Right ventricle myocardium superior (tissue), 1 donor: ENCODE results near the gene TRIM7. TPM values are rescaled to one million over a fixed set of nuclear protein-coding genes. Genes with fewer than 3 reads are reported as not detected.
A peak's percentile ranks its signal among the peaks of the same experiment; 100 is the strongest.

ENCODE experiments used
- ATAC-seq: fragments of 200-7000 bp; cut with Tn5 transposase; one replicate; pipeline ENCODE4 v1.9.1; 2020; ENCODE audit warnings: mild to moderate bottlenecking; ENCODE audit not compliant: poor library complexity
- DNase-seq: peaks from one replicate; pipeline ENCODE4 v3.0.0-alpha.2; 2020
- intact Hi-C: fragments of 100-400 bp; cut with DNase I; formaldehyde crosslinking; loops from one replicate; pipeline ENCODE4 v1.11.2; 2022
- long read RNA-seq: library from polyadenylated mRNA; unstranded; transcript quantifications from one replicate; pipeline ENCODE4 v2.0.0, GENCODE V29; 2021
- total RNA-seq: library from RNA; stranded (reverse); fragmentation: NEBNext Ultra II Directional; extraction: Animal tissue kit (Norgen Biotek cat#: 25700); gene quantifications from one replicate; pipeline ENCODE4 v1.2.1, GENCODE V29; 2021
- donor health status: DM: no; HTN: yes; CAD: no; lungs with severe emphysema.

Gene TRIM7
- total RNA-seq, result 10.8 TPM
- long read RNA-seq, transcript TRIM7-201 (7 exons, 2,840 nt), result major isoform, 22 of 46 reads
- long read RNA-seq, partial matches to known transcripts, result 3 of 46 reads
- long read RNA-seq, other reads (novel, unspliced or antisense), result 16 of 46 reads

DNA sequence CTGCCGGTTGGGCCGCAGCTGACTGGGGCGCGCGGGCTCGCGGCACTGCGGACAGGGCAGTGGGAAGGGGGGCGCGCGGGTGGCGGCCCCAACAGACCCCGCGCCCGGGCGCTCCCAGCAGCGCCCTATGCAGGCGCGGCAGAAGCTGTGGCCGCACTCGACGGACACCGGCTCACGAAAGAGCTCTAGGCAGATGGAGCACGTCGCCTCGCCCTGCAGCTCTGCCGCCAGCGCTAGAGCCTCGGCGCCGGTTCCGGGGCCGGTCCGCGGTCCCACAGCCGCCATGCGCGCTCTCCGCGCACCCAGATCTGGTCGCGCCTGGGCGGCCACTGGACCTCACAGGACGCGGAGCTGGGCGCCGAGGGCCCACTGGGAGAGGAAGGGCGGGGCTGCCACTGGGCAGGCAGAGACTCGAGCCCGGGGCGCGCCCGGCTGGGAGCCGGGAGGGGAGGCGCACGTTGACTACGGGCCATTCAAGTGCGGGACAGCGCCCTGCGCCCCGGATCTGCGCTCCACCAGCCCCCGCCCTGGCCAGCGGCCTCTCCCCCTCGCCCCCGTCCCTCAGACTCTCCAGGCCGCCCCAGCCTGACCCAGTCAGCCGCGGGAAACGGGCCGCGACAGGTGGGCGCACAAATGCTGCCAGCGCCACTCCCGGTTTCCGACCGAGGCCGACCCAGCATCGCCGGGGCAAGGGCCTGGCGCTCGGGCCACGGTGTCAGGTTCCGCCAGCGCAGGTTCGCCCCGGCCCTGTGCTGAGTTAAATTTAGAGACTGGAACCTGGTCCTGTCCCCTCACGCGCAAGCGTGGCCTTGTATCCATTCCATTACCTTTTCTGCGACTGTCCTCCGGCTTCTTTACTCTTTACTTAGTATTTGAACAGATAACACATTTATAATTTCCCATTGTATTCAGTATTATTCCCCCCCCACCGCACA lies at the start of gene TRIM7:
Gene TRIM7, minus strand, starts transcription at position 371 of the 935 bp plus-strand sequence. Its CDS starts 86 bp downstream, at position 285.
- peak; percentile 84 for DNase-seq
- peak; percentile 30 for ATAC-seq
- intact Hi-C loops, result no loop called here

DNA sequence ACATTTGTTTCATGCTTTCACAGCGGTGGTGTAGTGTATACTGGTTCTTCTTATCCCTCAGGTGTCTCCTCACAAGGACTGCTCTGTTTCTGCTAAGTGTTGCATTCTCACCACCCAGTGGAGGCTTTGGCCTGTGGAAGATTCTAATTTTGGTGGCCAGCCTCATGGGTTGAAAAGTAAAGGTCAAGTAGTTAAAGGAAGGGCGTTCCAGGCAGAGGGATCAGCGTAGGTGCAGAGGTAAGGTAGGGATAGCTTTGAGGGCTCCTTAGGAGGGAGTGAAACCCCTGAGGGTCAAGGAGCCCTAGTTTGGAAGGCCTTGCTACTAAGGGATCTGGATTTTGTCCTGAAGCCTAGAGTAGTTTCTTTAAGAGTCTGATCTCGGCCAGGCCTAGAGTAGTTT lies 43.3 kb upstream of the TRIM7 start:
- ATAC-seq (no peak), DNase-seq (no peak)
- intact Hi-C loops, result no loop called here

DNA sequence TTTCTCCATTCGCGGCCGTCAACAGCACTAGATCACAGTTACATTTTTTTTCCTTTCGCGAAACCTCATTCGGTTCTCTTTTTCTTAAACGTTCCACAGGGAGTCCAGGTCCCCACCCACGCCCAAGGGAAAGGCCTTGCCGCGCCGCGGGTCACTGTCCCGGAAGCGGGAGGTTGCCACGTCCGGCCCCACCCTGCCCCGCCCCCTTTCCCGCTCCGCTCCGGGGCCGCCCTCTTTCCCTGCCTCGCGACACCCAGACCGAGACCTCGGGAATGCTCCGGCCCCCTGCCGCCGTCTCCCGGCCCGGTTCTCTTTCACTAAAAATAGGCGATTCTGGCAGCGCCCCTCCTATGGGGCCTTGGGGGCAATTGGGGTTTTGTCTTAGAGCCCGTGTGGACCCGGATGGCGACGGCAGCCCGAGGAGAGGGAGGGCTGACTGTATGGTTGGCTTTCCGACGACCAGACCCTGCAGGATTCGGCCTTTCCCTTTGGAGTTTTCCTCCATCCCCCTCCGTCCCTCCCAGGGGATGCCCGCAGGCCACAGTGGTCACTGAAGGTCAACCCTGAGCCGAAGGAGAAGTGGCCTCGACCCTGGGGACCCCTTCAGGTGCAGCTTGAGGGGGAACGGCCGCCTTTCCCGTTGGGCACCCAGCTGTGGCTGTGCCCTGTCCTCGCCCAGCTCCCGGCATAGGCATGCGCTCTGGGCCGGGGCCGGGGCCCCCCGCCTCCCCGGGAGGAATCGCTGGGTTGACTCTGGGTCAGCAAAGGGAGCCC lies 41.5 kb upstream of the TRIM7 start:
- intact Hi-C loops, result no loop called here
- peak; percentile 95 for DNase-seq
- ATAC-seq, result peak; percentile 86

DNA sequence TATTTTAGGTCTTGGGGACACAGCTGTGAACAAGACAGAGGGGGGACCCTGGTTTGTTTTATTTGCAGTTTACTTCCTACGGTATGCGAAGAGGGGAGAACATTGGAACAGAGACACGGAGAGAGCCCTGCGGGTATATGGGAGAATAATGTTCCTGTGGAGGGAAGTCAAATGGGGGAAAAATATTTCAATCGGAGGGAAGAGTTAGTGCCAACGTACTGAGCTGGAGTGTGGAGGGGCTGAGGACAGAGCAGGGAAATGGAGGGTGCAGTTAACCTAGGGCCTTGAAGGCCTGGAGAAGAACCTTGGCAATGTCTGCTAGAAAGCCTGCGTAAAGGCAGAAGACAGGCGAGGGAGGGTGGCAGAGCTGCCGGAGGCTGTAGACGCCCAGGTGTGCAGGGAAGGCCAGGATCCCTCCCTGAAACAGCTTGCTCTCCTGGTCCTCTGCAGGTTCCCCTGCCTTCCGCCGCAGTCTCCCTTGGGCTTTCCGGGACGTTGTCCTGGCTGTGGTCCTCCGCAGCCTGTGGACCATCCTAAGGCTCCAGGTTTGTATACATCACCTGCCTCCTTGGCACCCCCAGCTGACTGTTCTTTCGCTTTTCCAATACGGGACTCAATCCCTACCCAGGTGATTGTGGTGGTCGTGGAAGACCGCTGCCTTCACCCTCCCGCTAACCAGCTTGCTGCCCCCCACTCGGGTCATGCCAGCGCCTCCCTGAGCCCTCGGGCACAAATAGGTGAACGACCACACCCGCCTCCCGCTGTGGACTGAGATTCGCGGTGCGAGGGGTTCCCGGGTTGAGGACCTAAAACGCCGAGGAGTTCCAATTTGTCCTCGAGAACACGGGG lies 40.7 kb upstream of the TRIM7 start:
- no peak for ATAC-seq
- intact Hi-C loops, result no loop called here
- no peak for DNase-seq

DNA sequence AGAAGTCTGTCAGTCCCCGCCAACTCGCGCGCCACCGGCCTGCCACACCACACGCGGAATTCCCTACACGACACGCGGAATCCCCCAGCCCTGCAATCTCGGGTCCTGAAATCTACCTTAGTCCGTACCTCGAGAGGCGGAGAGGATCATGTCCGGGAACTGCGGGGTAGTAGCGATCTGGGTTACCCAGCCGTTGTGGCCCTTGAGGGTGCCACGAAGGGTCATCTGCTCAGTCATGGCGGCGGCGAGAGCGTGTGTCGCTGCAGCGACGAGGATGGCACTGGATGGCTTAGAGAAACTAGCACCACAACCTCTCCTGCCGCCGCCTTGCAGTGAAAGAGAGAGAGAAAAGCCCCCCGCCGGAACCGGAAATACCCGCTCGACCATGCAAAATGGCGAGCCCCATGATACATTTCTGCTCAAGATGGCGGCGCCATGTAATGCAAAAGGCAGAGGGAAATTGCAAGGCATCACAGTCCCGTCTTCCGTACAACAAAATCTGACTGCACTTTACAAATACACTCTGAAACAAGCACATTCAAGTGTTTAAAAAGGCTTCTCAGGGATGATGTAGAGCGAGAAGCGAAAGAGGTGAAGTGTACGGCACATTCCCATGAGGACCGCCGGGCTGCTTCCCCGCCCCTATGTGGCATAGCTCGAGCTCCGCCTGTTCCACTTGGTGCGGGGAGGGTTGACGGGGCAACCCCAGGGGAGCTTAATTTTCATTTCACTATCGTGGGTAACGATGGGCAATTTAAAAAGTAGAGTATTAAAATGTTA lies 38.8 kb upstream of the TRIM7 start, which contains the start of gene RACK1:
Gene RACK1, minus strand, starts transcription at position 343 of the 780 bp plus-strand sequence. Its CDS starts 106 bp downstream, at position 237.
- ATAC-seq, result peak; percentile 74
- intact Hi-C loops, result loop anchor here (2.0 kb wide), 1 partner anchor 19 kb away; no protein-coding TSS in a partner anchor
- peak; percentile 93 for DNase-seq

DNA sequence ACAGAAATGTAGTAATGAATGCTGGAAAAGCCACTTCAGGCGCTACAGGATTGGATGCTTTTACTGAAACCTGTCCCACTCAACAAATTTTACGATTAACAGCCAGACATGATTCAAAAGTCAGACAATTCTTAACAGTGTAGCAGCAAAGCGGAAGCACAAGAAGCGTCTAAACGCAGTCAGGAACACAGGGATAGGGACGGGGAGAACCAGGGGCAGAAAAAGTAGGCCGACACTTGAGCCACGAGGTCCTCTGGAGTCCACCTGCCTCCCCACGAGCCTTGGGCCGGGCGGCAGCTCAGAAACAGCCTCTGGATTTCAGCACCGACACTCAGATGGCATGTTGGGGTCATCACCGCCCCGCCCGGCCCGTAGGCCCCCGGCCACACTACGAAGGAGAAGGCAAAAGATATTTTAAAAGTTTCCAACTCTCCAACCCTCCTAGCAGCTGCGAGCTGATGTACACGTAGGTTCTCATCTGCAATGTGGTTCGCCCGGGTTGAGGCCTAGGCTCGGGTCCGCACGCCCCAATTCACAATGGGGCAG lies 38.1 kb upstream of the TRIM7 start:
- DNase-seq (no peak), ATAC-seq (peak; percentile 0)

DNA sequence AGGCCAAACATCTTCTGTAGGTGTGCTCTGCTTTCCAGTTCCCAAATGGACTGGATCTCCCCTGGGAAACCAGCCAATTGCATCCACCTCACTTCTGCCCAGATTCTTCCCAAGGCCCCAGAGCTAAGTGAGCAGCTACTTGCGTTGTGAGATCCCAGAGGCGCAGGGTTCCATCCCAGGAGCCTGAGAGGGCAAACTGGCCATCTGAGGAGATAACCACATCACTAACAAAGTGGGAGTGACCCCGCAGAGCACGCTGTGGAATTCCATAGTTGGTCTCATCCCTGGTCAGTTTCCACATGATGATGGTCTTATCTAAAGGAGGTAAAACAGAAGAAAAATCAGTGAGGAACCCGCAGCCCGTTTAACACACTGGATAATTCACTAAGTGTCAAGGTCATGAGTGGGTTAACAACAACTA lies 37.0 kb upstream of the TRIM7 start:
- intact Hi-C loops, result loop anchor here (2.0 kb wide), 1 partner anchor 17 kb away; no protein-coding TSS in a partner anchor
- no peak for ATAC-seq
- no peak for DNase-seq

More for the DNA sequence above, 38.1 kb upstream of the TRIM7 start:
- intact Hi-C loops, result loop anchor here (2.0 kb wide), 1 partner anchor 18 kb away; no protein-coding TSS in a partner anchor

DNA sequence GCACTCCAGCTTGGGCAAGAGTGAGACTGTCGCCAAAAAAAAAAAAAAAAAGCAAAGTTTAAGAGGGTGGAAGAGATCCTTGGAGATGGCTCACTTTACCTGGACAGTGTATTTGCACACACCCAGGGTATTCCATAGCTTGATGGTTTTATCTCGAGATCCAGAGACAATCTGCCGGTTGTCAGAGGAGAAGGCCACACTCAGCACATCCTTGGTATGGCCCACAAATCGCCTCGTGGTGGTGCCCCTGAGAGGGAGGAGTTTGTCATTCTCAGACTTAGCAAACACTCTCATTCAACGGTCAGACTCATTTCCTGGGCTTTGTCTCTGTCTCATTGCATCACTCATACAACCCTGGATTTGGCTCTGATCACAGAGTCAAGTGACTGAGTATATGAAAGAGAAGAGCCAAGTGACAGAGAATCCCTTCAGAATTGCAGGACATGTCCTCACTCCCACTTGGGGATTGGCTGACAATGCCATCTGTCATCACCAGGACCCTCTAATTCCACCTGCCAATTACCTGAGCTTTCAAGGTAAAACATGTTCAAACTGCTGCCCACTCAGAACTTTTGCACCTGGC lies 36.5 kb upstream of the TRIM7 start:
- ATAC-seq (no peak), DNase-seq (no peak)
- intact Hi-C loops, result no loop called here

DNA sequence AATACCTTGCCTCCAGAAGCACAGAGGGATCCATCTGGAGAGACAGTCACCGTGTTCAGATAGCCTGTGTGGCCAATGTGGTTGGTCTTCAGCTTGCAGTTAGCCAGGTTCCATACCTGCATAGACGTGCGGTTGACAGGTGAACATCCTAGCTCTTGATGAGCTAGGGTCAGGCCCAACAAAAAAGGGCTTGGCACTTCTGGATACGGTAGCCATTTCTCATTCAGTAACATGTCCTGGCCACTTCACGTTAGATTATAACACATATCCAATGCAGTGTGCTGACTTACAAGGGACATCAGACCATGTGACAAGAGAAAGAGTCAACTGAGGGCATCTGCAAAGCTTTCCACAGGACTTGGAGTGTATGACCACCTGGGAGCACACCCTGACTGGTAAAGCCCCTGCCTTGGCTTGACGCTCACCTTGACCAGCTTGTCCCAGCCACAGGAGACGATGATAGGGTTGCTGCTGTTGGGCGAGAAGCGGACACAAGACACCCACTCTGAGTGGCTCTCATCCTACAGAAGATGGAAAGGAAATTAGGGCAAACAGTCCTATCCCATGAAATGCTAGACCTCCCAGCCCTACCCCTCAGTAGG lies 34.2 kb upstream of the TRIM7 start:
- ATAC-seq, result no peak
- DNase-seq, result no peak
- intact Hi-C loops, result no loop called here

DNA sequence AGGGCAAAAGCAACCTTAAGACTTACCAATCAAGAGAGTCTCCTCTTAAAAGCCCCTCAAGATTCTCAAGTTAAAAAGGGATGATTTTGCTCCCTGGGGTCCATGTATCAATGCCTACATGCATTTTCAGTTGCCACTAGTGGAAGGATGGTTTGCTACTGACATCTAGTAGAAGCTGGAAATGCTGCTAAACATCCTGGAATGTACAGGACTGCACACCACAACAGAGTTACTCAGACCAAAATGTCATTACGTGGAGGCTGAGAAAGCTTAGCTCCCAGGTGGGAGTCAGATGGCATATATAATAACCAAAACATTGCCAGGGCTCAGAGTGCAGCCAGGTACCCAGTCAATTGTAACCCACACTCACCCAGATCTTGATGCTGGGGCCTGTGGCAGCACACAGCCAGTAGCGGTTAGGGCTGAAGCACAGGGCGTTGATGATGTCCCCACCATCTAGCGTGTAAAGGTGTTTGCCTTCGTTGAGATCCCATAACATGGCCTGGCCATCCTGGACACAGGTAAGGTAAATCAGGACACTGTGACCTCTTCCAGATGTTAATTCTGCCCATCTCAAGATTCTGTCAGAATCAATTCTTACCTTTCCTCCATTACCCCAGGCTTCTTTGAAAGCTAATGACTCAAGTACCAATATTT lies 32.9 kb upstream of the TRIM7 start:
- no peak for DNase-seq
- no peak for ATAC-seq
- intact Hi-C loops, result no loop called here

DNA sequence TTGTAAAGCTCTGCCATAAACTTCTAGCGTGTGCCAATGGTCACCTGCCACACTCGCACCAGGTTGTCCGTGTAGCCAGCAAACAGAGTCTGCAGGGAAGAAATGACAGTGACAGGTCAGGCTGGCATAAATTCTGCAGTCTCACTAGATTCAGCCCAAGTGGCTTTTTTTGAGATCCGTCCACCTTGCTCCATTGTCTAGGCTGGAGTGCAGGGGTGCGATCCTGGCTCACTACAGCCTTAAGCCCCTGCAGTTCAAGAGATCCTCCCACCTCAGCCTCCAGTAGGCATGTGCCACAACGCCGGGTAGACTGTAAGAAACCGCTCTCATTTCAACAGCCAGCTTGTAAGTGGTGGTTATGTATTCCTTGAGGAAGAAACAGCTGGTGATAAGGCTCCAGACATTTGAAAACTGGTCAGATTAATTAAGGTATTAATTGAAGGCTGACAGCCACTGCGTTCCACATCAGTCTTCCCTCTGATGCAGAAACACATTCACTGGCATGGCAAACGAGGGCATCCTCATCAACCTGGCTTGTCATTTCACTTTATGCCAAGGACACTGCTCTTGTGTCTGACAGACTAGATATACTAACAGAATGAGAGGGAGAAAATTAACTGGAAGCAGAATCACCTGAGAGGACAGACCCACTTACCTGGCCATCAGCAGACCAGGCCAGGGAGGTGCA lies 32.1 kb upstream of the TRIM7 start:
- ATAC-seq, result no peak
- DNase-seq, result no peak
- intact Hi-C loops, result no loop called here

DNA sequence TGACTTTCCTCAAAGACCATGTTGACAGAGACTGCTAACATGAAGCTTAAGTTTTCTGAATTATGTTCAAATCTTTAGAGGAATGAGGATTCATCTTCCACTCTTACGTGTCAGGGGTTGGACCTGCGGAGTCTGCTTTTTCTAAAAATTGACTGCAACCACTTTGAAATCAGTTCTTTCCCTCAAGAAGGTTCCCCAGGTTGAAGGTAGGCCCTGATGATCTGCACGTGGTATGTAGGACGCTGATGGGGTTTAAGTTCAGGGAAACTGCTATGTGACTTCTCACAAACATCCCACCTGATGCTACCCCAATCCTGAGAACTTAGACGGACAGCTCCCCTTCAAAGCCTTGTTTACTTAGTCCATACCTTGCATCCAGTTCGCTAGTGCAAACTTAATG lies 31.5 kb upstream of the TRIM7 start:
- DNase-seq, result no peak
- intact Hi-C loops, result no loop called here
- ATAC-seq, result no peak

DNA sequence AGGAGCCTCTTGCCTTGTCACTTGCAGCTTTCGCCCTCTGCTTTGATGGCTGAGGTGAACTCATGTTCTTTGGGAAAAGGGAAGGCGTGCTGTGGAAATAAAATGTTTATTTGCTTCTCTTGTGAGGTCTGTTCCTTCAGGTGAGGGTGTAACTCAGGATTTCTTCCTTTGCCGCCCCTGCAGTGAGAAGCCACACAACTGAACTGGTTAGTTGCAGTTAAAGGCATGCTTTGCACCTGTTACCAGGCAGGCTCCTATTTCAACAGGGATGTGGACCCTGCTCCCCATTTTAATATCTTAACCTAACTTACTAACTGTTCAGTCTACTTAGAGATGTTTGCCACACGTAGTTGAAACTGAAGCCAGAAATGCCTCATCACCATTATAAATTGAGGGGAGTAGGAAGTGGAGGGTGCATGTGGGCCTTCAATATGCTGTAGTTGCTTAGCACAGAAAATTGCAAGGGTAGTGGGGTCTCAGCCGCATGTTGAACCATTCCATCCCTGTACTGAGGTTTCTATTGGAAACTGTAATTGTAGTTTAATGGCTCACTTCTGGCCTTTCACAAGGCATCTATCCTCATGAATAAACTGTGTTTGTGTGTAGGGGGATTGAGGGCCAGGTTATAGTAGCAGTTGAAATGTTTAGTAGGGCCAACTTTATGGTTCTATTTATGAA lies 30.8 kb upstream of the TRIM7 start:
- no peak for ATAC-seq
- no peak for DNase-seq

DNA sequence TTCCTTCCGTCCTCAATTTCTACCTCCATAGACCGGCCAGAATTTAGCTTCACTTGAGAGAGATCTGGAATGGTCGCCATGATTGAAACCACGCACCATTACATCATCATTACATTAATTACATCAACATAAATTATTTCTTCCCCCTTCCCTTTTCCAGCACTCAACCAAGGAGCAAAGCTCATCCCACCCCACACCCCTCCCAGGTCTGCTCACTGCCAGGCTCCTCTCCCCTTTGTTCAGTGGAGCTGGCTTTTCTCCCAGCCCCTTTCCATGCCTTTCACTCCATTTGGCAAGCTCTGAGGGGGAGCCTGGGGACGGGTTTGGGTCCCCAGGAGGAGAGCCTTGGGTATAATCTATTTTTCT lies 30.3 kb upstream of the TRIM7 start:
- intact Hi-C loops, result no loop called here
- DNase-seq (no peak), ATAC-seq (no peak)

More for the DNA sequence above, 30.8 kb upstream of the TRIM7 start:
- intact Hi-C loops, result no loop called here
